ENCODE measurements around the gene RPS15.

The RPS15 gene

DNA sequence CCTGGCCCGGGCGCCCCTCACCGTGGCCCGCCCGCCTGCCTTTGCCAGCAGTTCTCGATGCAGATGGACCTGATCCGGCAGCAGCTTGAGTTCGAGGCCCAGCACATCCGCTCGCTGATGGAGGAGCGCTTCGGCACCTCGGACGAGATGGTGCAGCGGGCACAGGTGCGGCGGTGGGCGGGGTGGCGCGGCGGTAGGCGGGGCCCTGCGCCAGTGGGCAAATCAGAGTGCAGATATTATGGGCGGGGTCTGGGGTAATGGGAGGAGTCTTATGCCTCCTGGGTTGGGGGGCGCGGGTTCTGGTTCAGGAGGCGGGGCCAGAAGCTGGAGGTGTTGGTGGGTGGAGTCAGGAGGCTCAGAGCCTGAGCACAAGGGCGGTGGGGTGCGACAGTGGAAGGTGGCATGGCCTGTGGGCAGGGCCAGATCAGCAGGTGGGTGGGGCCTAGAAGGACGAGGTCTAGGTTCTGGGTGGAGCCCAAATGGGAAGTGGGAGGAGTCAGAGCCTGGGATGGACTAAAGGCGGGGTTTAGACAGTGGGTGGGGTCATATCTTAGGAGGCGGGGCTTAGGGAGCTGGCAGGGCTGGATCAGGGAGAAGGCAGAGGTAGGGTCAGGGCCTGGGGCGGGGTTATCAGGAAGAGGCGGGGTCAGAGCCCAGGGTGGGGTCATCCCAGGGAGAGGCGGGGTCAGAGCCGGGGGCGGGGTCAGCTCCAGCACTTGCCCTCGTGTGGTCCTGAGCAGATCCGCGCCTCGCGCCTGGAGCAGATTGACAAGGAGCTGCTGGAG, 17.3 kb downstream of the RPS15 start:
- DNase-seq = no peak

GRCh38 chr19:1456121-1456900, 18.1 kb downstream of the RPS15 start:
- DNase-seq = no peak

DNA sequence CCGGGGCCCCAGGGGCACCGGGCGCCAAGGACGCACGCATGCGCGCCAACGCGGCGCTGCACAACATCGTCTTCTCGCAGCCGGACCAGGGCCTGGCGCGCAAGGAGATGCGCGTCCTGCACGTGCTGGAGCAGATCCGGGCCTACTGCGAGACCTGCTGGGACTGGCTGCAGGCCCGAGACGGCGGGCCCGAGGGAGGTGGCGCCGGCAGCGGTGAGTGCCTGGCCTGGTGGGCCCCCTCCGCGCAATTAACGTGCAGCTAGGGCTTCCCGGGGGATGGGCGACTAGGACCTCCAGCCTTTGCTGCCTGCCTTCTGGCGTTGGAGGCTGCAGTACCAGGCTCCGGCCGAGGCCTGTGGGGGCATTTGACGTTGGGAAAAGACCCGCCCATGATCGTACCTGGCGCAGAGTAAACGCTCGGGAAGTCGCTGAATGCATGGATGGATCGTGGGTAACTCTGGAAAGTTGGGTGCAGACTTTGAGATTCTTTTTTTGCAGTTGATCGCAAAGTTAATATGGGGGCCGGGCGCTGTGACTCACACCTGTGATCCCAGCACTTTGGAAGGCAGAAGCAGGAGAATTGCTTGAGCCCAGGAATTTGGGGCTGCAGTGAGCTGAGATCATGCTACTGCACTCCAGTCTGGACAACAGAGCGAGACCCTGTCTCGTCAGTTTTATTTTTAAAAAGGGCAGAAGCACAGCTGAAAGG, 19.0 kb downstream of the RPS15 start:
- DNase-seq = no peak

- DNase-seq = no peak
Observed at GRCh38 chr19:1457892-1458291, 19.7 kb downstream of the RPS15 start.

GRCh38 chr19:1459479-1459878, 21.3 kb downstream of the RPS15 start:
- no peak for DNase-seq

DNA sequence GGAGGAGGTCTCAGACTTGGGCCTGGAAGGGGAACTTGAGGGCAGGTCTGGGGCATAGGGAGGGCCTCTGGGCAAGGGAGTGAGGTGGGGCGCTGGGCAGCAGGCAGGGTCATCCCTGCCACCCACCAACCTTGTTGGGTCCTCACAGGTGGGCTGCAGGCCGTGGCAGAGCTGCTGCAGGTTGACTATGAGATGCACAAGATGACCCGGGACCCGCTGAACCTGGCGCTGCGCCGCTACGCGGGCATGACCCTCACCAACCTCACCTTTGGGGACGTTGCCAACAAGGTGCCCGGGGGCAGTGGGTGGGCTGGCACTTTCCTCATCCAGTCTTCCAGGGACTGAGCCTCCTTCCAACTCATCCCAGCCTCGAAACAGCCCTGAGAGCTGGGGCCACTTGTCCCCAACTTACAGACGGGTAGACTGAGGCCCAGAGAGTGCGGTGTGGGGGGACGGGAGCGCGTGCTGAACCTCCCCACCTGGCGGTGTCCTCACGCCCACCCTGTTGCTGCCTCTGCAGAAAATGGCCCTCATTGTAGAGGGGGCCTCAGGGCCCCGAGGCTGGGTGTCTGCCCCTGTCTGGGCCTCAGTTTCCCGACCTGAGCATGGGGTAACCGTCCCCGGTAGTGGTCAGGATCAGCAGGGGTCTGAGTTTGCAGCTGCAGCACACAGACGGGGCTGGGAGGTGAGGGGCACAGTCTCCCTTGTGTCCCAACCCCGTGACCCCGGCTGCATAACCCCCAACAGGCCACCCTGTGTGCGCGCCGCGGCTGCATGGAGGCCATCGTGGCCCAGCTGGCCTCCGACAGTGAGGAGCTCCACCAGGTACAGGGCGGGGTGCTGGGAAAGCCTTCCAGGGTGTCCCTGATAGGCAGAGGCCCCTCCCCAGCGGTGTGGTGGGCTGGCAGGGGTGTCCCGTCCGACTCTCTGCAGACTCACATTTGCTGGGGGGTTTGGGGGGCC, 22.1 kb downstream of the RPS15 start:
- DNase-seq = no peak

DNA sequence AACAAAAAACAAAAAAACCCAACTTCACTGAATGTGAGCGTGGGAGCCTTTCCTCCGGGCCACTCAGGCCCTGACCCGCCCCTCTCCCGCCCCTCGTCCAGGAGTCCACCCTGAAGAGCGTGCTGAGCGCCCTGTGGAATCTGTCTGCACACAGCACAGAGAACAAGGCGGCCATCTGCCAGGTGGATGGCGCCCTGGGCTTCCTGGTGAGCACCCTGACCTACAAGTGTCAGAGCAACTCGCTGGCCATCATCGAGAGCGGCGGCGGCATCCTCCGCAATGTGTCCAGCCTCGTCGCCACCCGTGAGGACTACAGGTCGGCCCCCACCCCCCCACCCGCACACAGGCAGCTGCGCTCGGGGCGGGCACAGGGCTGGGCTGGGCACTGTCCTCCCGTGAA, 23.7 kb downstream of the RPS15 start:
- no peak for DNase-seq

DNA sequence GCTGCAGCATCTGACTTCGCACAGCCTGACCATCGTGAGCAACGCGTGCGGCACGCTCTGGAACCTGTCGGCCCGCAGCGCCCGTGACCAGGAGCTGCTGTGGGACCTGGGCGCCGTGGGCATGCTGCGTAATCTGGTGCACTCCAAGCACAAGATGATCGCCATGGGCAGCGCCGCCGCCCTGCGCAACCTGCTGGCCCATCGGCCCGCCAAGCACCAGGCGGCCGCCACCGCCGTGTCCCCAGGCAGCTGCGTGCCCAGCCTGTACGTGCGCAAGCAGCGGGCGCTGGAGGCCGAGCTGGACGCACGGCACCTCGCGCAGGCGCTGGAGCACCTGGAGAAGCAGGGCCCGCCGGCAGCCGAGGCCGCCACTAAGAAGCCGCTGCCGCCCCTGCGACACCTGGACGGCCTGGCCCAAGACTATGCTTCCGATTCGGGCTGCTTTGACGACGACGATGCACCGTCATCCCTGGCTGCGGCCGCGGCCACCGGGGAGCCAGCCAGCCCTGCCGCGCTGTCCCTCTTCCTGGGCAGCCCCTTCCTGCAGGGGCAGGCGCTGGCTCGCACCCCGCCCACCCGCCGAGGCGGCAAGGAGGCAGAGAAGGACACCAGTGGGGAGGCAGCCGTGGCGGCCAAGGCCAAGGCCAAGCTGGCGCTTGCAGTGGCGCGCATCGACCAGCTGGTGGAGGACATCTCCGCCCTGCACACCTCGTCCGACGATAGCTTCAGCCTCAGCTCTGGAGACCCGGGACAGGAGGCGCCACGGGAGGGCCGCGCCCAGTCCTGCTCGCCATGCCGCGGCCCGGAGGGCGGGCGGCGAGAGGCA, 27.2 kb downstream of the RPS15 start:
- DNase-seq = no peak

GRCh38 chr19:1466018-1466460, 27.8 kb downstream of the RPS15 start:
- no peak for DNase-seq

GRCh38 chr19:1466461-1467214, 28.4 kb downstream of the RPS15 start:
- DNase-seq = no peak

DNA sequence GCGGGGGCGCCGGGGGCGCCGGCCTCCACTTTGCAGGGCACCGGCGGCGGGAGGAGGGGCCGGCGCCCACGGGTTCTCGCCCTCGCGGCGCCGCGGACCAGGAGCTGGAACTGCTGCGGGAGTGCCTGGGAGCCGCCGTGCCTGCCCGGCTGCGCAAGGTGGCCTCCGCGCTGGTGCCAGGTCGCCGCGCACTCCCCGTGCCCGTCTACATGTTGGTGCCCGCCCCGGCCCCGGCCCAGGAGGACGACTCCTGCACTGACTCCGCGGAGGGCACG, 29.0 kb downstream of the RPS15 start:
- DNase-seq = no peak

- DNase-seq = no peak
Observed at GRCh38 chr19:1467490-1468273, 29.5 kb downstream of the RPS15 start.

- no peak for DNase-seq
Observed at GRCh38 chr19:1468274-1468820, 30.2 kb downstream of the RPS15 start.

GRCh38 chr19:1468821-1469254, 30.6 kb downstream of the RPS15 start:
- no peak for DNase-seq

- no peak for DNase-seq
Observed at GRCh38 chr19:1469255-1470054, 31.3 kb downstream of the RPS15 start.

- DNase-seq = no peak
Observed at GRCh38 chr19:1470055-1470304, 31.8 kb downstream of the RPS15 start.

- DNase-seq = peak; percentile 32
Observed at GRCh38 chr19:1470305-1471009, 32.3 kb downstream of the RPS15 start.

DNA sequence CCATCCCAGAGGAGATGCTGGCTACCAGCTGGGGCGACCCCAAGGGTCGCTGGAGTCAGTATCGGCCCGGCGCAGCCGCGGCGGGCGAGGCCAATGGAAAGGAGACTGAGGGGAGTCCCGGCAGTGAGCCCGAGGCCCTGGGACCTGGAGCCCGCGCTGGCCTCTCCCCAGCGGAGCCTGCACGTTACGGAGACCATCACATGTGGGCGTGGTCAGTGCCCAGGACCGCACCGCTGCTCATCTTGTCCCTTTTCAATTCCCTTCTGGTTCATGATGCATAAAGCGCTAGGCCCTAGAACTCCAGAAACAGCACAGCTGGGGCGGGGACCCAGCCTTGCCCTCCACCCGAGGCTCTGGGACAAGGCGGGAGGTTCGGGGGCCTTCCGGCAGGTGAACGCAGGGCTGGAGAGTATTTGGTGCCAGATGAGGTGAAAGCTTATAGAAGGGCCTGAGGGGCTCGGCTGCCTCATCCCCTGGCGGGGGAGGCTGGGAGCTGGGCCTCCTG, 32.9 kb downstream of the RPS15 start:
- DNase-seq = no peak
